Measurements from ENCODE around the gene FHIT. TPM values are rescaled to one million over a fixed set of nuclear protein-coding genes. Genes with fewer than 3 reads are reported as not detected.

The FHIT gene
- total RNA-seq, 4 donors from 2014 or later, result 0.72 to 5.2 (median 2.1) TPM

DNA sequence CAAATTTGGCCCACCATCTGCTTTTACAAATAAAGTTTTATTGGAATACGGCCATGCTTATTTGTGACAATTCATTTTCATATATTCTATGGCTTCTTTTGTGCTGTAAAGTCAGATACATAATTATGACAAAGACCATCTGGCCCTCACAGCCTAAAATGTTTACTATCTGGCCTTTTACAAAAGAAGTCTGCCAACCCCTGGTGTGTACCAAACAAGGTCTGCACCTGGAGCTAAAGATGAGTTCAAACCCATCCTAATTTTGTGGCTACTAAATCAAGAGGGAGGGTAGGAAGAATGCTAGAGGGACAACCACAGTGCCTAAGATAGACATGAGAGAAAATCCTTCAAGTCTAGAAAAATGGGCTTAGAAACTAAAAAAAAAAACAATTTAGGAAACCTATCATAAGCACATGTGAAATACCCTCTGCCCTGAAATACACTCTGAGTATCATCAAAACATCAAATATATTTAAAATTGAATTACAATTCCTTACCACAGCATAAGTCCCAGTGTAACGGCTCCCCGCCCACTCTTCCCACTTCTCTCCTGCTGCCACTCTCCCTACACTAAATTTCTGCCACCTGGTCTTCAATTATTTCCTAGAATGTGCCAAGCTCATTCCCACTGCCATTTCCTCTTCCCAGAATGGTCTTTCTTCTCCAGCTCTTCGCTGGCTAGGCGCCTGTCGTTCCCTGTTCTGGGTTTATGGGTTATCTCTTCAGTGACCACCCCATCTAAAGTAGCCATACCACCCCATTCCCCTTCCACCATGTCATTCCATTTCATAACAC is 1250.7 kb downstream of the FHIT start:
- intact Hi-C loops (cut with DNase I; ENCODE audit: low total_unique reads), result no loop called here
- no peak for DNase-seq
- no peak for ATAC-seq
- in situ Hi-C loops (cut with MboI; ENCODE audit: low sequenced_read_pairs in 4 of 4), result no loop called here
- Histone ChIP-seq H3K9me3 (no peaks in the 10 kb centered on the region), H3K4me3 (no peak overlapping the region), H3K36me3 (no peaks in the 10 kb centered on the region), H3K4me1 (no peaks in the 10 kb centered on the region), H3K27ac (no peak overlapping the region), H3K27me3 (no peaks in the 10 kb centered on the region)
- TF ChIP-seq, protein P1, sequence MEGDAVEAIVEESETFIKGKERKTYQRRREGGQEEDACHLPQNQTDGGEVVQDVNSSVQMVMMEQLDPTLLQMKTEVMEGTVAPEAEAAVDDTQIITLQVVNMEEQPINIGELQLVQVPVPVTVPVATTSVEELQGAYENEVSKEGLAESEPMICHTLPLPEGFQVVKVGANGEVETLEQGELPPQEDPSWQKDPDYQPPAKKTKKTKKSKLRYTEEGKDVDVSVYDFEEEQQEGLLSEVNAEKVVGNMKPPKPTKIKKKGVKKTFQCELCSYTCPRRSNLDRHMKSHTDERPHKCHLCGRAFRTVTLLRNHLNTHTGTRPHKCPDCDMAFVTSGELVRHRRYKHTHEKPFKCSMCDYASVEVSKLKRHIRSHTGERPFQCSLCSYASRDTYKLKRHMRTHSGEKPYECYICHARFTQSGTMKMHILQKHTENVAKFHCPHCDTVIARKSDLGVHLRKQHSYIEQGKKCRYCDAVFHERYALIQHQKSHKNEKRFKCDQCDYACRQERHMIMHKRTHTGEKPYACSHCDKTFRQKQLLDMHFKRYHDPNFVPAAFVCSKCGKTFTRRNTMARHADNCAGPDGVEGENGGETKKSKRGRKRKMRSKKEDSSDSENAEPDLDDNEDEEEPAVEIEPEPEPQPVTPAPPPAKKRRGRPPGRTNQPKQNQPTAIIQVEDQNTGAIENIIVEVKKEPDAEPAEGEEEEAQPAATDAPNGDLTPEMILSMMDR (IDR thresholded peaks at IDR 0.05 in 4 of 5, conservative IDR thresholded peaks at IDR 0.05 in 1 of 5), result no peak
- no peak for TF ChIP-seq POLR2A (IDR thresholded peaks at IDR 0.05)

DNA sequence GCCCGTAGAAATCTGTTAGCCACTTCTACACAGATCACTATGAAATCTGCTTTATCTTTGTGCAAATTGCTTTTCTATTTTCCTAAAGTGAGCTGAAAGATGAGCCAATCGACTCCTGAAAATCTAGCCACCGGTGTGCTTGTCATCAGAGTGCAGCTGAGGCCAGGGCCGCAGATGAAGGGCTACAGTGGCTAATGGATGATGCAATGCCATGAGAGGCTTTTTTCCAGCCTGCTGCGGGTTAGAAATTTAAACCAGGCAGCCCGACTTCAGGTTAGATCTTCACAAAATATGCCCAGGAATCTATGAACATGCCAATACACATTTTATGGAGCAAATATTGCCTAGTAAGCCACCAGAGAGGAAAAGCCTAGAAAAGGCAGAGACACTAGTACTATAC is 1253.2 kb downstream of the FHIT start:
- H3K36me3 ChIP-seq, result no peaks in the 10 kb centered on the region
- H3K27me3 ChIP-seq, result no peaks in the 10 kb centered on the region
- H3K4me3 ChIP-seq, result no peak overlapping the region
- TF ChIP-seq, protein P1 (IDR thresholded peaks at IDR 0.05 in 4 of 5, conservative IDR thresholded peaks at IDR 0.05 in 1 of 5), result no peak
- TF ChIP-seq POLR2A (IDR thresholded peaks at IDR 0.05), result no peak
- ATAC-seq, result no peak
- no peaks in the 10 kb centered on the region for H3K4me1 ChIP-seq
- intact Hi-C loops (cut with DNase I; ENCODE audit: low total_unique reads) (no loop called here), in situ Hi-C loops (cut with MboI; ENCODE audit: low sequenced_read_pairs in 4 of 4) (no loop called here)
- DNase-seq, result no peak
- no peaks in the 10 kb centered on the region for H3K9me3 ChIP-seq
- no peak overlapping the region for H3K27ac ChIP-seq

DNA sequence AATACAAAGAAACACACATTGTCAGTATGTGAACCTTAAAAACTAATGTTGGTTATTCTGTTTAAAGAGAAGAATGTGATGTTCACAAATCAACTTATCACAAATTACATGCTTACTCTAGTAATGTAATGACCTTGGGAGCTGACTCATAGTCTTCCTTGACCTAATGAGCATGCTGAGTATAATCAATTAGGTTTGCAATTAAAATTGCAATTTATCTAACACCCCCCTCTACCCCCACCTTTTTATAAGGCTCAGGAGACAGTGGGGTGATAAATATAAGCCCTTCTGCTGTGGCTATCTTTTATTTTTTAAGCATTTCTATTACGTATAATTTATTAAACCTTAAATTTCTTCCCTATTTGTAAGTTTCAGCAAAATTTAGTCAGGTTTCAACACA is 1253.7 kb downstream of the FHIT start:
- ATAC-seq (no peak), DNase-seq (no peak)
- no peak for TF ChIP-seq POLR2A (IDR thresholded peaks at IDR 0.05)
- TF ChIP-seq, protein P1 (IDR thresholded peaks at IDR 0.05 in 4 of 5, conservative IDR thresholded peaks at IDR 0.05 in 1 of 5), result no peak
- in situ Hi-C loops (cut with MboI; ENCODE audit: low sequenced_read_pairs in 4 of 4) (no loop called here), intact Hi-C loops (cut with DNase I; ENCODE audit: low total_unique reads) (no loop called here)
- Histone ChIP-seq H3K9me3 (no peaks in the 10 kb centered on the region), H3K36me3 (no peaks in the 10 kb centered on the region), H3K27me3 (no peaks in the 10 kb centered on the region), H3K4me1 (no peaks in the 10 kb centered on the region), H3K27ac (no peak overlapping the region), H3K4me3 (no peak overlapping the region)

DNA sequence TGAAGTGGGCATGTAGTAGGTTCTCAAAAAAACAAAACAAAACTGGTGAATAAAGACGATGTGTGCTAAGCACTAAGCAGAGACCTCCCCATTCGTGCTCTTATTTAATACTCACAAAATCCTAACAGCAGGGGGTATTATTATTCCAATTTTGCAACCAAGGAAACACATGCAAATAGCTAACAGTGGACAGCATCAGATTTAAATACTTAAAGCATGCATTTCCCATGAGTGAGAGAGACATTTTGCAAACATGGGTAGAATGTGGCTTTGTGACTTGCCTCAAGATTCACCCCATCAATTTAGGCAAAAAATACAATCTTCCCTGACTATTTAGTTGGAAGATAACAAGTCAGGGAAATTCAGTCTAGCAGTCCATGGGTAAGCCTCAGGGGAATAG is 1255.2 kb downstream of the FHIT start:
- DNase-seq (no peak), ATAC-seq (no peak)
- Histone ChIP-seq H3K4me1 (no peaks in the 10 kb centered on the region), H3K36me3 (no peaks in the 10 kb centered on the region), H3K4me3 (no peak overlapping the region), H3K9me3 (no peaks in the 10 kb centered on the region), H3K27me3 (no peaks in the 10 kb centered on the region), H3K27ac (no peak overlapping the region)
- intact Hi-C loops (cut with DNase I; ENCODE audit: low total_unique reads) (no loop called here), in situ Hi-C loops (cut with MboI; ENCODE audit: low sequenced_read_pairs in 4 of 4) (no loop called here)
- TF ChIP-seq, protein P1 (IDR thresholded peaks at IDR 0.05 in 4 of 5, conservative IDR thresholded peaks at IDR 0.05 in 1 of 5), result no peak
- TF ChIP-seq POLR2A (IDR thresholded peaks at IDR 0.05), result no peak

DNA sequence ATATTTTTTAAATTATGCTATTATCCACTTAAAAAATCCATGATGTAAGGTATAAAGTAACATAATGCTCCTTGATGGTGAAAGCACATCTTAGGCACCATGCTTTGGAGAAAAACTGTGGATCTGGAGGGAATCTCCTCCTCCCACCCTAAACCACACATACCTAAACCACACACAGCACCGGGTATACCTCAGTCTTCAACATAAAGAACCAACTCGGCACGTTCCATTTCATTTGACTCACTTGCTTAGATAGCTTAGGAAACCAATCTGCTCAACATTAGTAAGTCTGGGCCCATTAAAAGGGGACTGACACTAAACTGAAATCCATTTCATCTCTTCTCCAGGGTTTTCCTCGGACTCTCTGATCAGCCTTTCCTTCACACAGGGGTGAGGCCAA is 1255.7 kb downstream of the FHIT start:
- no peak for TF ChIP-seq POLR2A (IDR thresholded peaks at IDR 0.05)
- TF ChIP-seq, protein P1 (IDR thresholded peaks at IDR 0.05 in 4 of 5, conservative IDR thresholded peaks at IDR 0.05 in 1 of 5), result no peak
- Histone ChIP-seq H3K9me3 (no peaks in the 10 kb centered on the region), H3K4me1 (no peaks in the 10 kb centered on the region), H3K27me3 (no peaks in the 10 kb centered on the region), H3K36me3 (no peaks in the 10 kb centered on the region), H3K27ac (no peak overlapping the region), H3K4me3 (no peak overlapping the region)
- intact Hi-C loops (cut with DNase I; ENCODE audit: low total_unique reads) (no loop called here), in situ Hi-C loops (cut with MboI; ENCODE audit: low sequenced_read_pairs in 4 of 4) (no loop called here)
- no peak for ATAC-seq
- DNase-seq, result no peak
